Loucy (cell line): ENCODE data around the gene KCNQ2.

Experiments used
- H2AFZ ChIP-seq: fragments of 200-600 bp; sonication (generic); 2 replicates; pipeline ENCODE4 v1.6.0; 2016; ENCODE audit warnings: antibody characterized with exemption, mild to moderate bottlenecking, low read length, moderate library complexity
- H3F3A ChIP-seq: fragments of 200-600 bp; 2 replicates; pipeline ENCODE4 v1.6.0; 2016; ENCODE audit warnings: antibody characterized with exemption, low read depth, mild to moderate bottlenecking
- H3K27me3 ChIP-seq: fragments of 200-600 bp; sonication (generic); 2 replicates; pipeline ENCODE4 v1.6.1; 2014; ENCODE audit warnings: low read length, mild to moderate bottlenecking; ENCODE audit not compliant: insufficient read depth, poor library complexity, severe bottlenecking
- H3K36me3 ChIP-seq: fragments of 200-600 bp; sonication (generic); 2 replicates; pipeline ENCODE4 v1.6.1; 2016; ENCODE audit warnings: low read length; ENCODE audit not compliant: insufficient read depth
- H3K4me1 ChIP-seq: fragments of 200-600 bp; sonication (generic); 2 replicates; pipeline ENCODE4 v1.5.1; 2014; ENCODE audit warnings: low read length, mild to moderate bottlenecking; ENCODE audit not compliant: insufficient read depth, poor library complexity, severe bottlenecking
- H3K4me2 ChIP-seq: fragments of 200-600 bp; sonication (generic); 2 replicates; pipeline ENCODE4 v1.6.0; 2014; ENCODE audit warnings: antibody characterized with exemption, low read length, low read depth, mild to moderate bottlenecking; ENCODE audit not compliant: poor library complexity, severe bottlenecking
- H3K4me3 ChIP-seq: fragments of 200-600 bp; sonication (generic); 2 replicates; pipeline ENCODE4 v1.5.1; 2014; ENCODE audit warnings: low read length, mild to moderate bottlenecking, mixed read lengths; ENCODE audit not compliant: poor library complexity, severe bottlenecking
- H3K79me2 ChIP-seq: fragments of 200-600 bp; sonication (generic); 2 replicates; pipeline ENCODE4 v1.6.1; 2014; ENCODE audit warnings: low read length; ENCODE audit not compliant: insufficient read depth
- H3K9ac ChIP-seq: fragments of 200-600 bp; sonication (generic); 2 replicates; pipeline ENCODE4 v1.6.0; 2014; ENCODE audit warnings: mild to moderate bottlenecking, low read depth, low read length, moderate library complexity; ENCODE audit not compliant: poor library complexity, severe bottlenecking
- H3K9me2 ChIP-seq: fragments of 200-600 bp; sonication (generic); replicated peaks from 2 replicates; pipeline ENCODE4 v1.6.1; 2016; ENCODE audit warnings: low read depth, low read length, mixed read lengths
- H3K9me3 ChIP-seq: fragments of 200-600 bp; sonication (generic); 2 replicates; pipeline ENCODE4 v1.6.1; 2014; ENCODE audit warnings: mild to moderate bottlenecking, antibody characterized with exemption, low read length, low read depth; ENCODE audit not compliant: insufficient read depth
- H4K20me1 ChIP-seq: fragments of 200-600 bp; sonication (generic); 2 replicates; pipeline ENCODE4 v1.6.0; 2014; ENCODE audit warnings: antibody characterized with exemption, low read length, mild to moderate bottlenecking; ENCODE audit not compliant: insufficient read depth, poor library complexity, severe bottlenecking
- EZH2phosphoT487 ChIP-seq: fragments of 200-600 bp; IDR thresholded peaks from 2 replicates; pipeline ENCODE4 v1.6.1; 2018; ENCODE audit warnings: antibody characterized with exemption, mild to moderate bottlenecking, moderate library complexity, borderline replicate concordance
- TF ChIP-seq, protein P1 (sequence below): fragments of 200-600 bp; sonication (generic); conservative IDR thresholded peaks from 2 replicates; pipeline ENCODE4 v1.5.1; 2014; ENCODE audit warnings: mild to moderate bottlenecking, antibody characterized with exemption, low read length

KCNQ2 gene

DNA sequence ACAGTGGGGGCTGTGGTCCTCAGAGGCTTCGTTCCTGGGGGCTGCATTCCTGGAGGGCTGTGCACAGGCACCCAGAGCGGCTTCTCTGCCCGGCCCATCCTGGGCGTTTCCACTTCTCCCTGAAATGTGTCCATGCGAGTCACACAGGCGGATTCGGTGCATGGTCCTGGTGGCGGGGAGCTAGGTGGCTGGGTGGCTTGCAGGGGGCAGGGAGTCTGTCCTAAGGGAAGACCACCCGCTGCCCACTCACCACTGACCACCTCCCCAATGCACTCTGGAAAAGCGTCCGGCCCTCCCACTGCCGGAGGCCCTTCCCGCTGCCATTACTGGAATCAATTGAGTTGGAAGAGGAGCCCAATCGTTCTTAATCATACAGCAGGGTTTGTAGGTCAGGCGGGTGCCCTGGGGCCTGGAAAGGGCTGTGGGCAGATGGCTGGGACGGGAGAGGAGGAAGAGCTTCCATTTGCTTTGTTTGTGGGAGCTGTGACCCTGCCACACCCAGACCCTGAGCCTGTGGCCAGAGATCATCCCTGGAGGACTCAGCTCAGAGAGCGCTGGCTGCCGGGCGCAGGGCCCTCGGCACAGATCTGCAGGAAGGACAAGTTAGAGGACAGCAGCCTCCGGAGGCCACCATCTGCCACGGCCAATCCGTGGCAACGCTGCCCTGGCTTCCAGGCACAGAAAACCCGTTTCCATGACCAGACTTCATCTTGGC is 117.7 kb downstream of the KCNQ2 start:
- H4K20me1 ChIP-seq, result no peaks in the 10 kb centered on the region
- H3K9ac ChIP-seq, result no peak overlapping the region
- H3K4me1 ChIP-seq, result no peaks in the 10 kb centered on the region
- no peaks in the 10 kb centered on the region for H3K9me2 ChIP-seq
- no peak overlapping the region for H2AFZ ChIP-seq
- no peak overlapping the region for H3K4me2 ChIP-seq
- no peak overlapping the region for H3K4me3 ChIP-seq
- no peaks in the 10 kb centered on the region for H3K79me2 ChIP-seq
- H3K36me3 ChIP-seq, result no peaks in the 10 kb centered on the region
- TF ChIP-seq, protein P1, sequence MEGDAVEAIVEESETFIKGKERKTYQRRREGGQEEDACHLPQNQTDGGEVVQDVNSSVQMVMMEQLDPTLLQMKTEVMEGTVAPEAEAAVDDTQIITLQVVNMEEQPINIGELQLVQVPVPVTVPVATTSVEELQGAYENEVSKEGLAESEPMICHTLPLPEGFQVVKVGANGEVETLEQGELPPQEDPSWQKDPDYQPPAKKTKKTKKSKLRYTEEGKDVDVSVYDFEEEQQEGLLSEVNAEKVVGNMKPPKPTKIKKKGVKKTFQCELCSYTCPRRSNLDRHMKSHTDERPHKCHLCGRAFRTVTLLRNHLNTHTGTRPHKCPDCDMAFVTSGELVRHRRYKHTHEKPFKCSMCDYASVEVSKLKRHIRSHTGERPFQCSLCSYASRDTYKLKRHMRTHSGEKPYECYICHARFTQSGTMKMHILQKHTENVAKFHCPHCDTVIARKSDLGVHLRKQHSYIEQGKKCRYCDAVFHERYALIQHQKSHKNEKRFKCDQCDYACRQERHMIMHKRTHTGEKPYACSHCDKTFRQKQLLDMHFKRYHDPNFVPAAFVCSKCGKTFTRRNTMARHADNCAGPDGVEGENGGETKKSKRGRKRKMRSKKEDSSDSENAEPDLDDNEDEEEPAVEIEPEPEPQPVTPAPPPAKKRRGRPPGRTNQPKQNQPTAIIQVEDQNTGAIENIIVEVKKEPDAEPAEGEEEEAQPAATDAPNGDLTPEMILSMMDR, result no peak
- no peak for TF ChIP-seq EZH2phosphoT487
- H3K9me3 ChIP-seq, result no peaks in the 10 kb centered on the region; the same call in 1 of the 2 replicates
- H3F3A ChIP-seq, result no peaks in the 10 kb centered on the region
- H3K27me3 ChIP-seq, result no peaks in the 10 kb centered on the region

- Histone ChIP-seq H3K27me3 (no peaks in the 10 kb centered on the region), H2AFZ (no peak overlapping the region), H3F3A (no peaks in the 10 kb centered on the region), H3K4me1 (no peaks in the 10 kb centered on the region), H3K4me3 (no peak overlapping the region), H3K79me2 (no peaks in the 10 kb centered on the region), H4K20me1 (no peaks in the 10 kb centered on the region), H3K9me2 (no peaks in the 10 kb centered on the region), H3K36me3 (no peaks in the 10 kb centered on the region), H3K4me2 (no peak overlapping the region), H3K9me3 (no peaks in the 10 kb centered on the region; the same call in 1 of the 2 replicates), H3K9ac (no peak overlapping the region)
- TF ChIP-seq, protein P1, result no peak
- no peak for TF ChIP-seq EZH2phosphoT487
These were observed 119.6 kb downstream of the KCNQ2 start for GRCh38 chr20:63352811-63353221.

DNA sequence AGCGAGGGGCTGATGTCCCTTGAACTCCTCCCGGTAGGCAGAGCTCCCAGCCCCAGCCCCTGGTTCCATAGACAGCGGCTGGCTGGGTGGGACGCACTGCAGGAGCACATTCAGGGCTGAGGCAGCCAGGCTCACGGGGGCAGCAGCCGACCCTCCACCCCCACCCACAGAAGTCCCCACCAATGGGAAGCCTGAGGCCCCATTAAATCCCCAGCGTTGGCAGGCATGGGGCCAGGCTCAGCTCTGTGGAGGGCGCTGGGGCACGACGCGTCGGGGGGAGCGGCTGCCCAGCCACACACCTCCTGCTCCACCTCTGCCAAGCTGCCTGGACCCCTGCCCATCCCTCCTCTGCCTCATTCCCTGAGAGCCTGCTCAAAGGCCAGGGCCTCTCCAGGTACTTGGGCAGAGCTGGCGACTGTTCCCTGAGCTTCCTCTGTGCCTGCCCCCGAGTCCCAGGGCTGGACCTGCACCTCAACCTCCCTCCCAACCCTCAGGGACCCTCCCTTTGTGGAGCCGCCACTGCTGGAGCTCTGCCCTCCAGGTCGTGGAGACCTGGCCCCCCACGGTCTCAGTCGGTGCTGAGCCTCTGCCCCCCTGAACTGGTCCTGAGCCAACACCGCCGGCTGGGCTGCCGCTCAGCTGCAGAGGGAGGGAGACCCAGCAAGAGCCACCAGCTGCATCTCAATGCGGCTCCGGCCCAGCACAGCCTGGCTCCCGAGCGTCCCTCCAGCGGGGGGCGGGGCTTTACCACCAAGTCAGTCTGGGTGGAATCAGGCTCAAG is 120.5 kb downstream of the KCNQ2 start:
- Histone ChIP-seq H3F3A (no peaks in the 10 kb centered on the region), H3K9me3 (no peaks in the 10 kb centered on the region; the same call in 1 of the 2 replicates), H3K9me2 (no peaks in the 10 kb centered on the region), H3K79me2 (no peaks in the 10 kb centered on the region), H2AFZ (no peak overlapping the region), H3K4me3 (no peak overlapping the region), H3K9ac (no peak overlapping the region), H3K4me1 (no peaks in the 10 kb centered on the region), H3K27me3 (no peaks in the 10 kb centered on the region), H4K20me1 (no peaks in the 10 kb centered on the region), H3K36me3 (no peaks in the 10 kb centered on the region), H3K4me2 (no peak overlapping the region)
- no peak for TF ChIP-seq EZH2phosphoT487
